LNCaP clone FGC (cell line): ENCODE results near the gene MCMBP.
A peak's percentile ranks its signal among the peaks of the same experiment; 100 is the strongest.

Experiments used
- DNase-seq: peaks from one replicate; pipeline ENCODE4 v3.0.0-alpha.2; 2011; ENCODE audit warnings: low read depth
- H3K4me3 ChIP-seq: 2 replicates; pipeline ENCODE4 v1.5.1; 2011; ENCODE audit warnings: mild to moderate bottlenecking, low read depth, low read length, control low read depth
- TF ChIP-seq, protein P1 (sequence below): IDR thresholded peaks from 2 replicates; pipeline ENCODE4 v1.5.1; 2012; ENCODE audit warnings: mild to moderate bottlenecking; ENCODE audit not compliant: control insufficient read depth, insufficient read depth; ENCODE audit errors: extremely low read depth

MCMBP gene

GRCh38 chr10:119859420-119860258 is 13.0 kb downstream of the MCMBP start:
- peak; percentile 44 for DNase-seq
- TF ChIP-seq, protein P1, sequence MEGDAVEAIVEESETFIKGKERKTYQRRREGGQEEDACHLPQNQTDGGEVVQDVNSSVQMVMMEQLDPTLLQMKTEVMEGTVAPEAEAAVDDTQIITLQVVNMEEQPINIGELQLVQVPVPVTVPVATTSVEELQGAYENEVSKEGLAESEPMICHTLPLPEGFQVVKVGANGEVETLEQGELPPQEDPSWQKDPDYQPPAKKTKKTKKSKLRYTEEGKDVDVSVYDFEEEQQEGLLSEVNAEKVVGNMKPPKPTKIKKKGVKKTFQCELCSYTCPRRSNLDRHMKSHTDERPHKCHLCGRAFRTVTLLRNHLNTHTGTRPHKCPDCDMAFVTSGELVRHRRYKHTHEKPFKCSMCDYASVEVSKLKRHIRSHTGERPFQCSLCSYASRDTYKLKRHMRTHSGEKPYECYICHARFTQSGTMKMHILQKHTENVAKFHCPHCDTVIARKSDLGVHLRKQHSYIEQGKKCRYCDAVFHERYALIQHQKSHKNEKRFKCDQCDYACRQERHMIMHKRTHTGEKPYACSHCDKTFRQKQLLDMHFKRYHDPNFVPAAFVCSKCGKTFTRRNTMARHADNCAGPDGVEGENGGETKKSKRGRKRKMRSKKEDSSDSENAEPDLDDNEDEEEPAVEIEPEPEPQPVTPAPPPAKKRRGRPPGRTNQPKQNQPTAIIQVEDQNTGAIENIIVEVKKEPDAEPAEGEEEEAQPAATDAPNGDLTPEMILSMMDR, result peak; percentile 54
- no peak overlapping the region for H3K4me3 ChIP-seq

DNA sequence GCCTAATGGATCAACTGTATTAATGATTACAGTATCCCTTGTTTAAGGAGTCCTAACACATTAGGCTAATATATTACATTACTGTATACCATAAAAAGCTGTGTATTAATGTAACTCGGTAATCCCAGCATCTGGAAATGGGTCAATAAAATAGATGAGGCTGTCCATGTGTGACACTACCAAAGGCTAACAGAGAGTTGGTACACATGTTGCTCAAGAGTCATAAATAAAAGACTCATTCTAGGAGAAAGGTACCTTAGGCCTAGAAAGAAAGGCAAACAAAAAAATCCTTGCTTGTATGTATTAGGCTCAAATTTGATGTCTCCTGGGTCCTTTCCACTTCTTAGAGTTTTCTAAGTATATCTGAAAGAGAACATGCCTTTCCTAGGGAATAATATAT is 14.6 kb downstream of the MCMBP start:
- TF ChIP-seq, protein P1, result no peak
- no peak overlapping the region for H3K4me3 ChIP-seq
- DNase-seq, result no peak

DNA sequence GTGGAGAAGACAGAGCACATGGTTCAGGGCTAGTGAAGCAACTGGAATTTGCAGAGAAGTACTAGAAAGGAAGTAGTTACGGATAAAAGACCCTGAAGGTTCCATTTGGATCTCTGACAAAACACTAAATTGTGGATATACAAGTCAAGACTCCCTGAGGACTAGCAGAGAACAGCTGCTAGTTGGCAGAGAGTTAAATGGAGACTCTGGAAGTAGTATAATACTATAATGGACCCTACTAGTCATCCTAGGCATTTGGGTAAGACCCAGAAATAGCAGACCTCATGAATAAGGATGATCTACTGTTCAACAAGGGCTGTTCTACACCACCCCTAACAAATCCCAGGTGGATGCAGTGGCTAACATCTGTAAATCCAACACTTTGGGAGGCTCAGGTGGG is 19.1 kb downstream of the MCMBP start:
- no peak overlapping the region for H3K4me3 ChIP-seq
- TF ChIP-seq, protein P1, result no peak
- no peak for DNase-seq

GRCh38 chr10:119852822-119853221 is 19.8 kb downstream of the MCMBP start:
- no peak overlapping the region for H3K4me3 ChIP-seq
- TF ChIP-seq, protein P1, result no peak
- no peak for DNase-seq

GRCh38 chr10:119852277-119852676 is 20.4 kb downstream of the MCMBP start:
- TF ChIP-seq, protein P1, result no peak
- DNase-seq, result no peak

DNA sequence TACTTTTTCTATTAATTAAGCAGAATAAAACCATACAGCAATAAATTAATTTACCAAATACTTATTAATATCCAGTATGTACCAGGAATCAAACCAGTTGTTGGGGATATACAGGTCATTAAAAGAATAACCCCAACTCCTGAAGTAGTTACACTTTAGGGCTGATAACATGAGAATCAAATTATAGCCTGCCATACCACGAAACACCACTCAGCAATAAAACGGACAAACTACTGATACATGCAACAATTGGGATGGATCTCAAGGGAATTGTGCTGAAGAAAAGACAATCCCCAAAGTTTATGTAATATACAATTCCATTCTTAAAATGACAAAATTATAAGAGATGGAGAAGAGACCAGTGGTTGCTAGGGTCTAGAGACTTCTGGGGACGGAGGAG is 22.7 kb downstream of the MCMBP start:
- TF ChIP-seq, protein P1, result no peak
- DNase-seq, result no peak
- H3K4me3 ChIP-seq, result no peak overlapping the region

More at GRCh38 chr10:119852277-119852676, 20.4 kb downstream of the MCMBP start:
- H3K4me3 ChIP-seq, result no peak overlapping the region
